IPS-18c (cell line): ENCODE measurements around the gene DGKZ.
"Not testable (repeated sequence)": the region's sequence is repeated elsewhere in the genome, so short reads cannot be mapped to it uniquely, and the experiment has no call there.

Experiments
- H3K4me3 ChIP-seq: 2 replicates; pipeline ENCODE4 v1.7.0; 2013; ENCODE audit warnings: low read depth, mild to moderate bottlenecking, low read length, moderate library complexity; ENCODE audit not compliant: insufficient read depth
- H3K9me3 ChIP-seq: one replicate; pipeline ENCODE4 v1.6.1; 2013; ENCODE audit warnings: mild to moderate bottlenecking, low read length, moderate library complexity; ENCODE audit not compliant: control insufficient read depth, insufficient read depth

Gene DGKZ

DNA sequence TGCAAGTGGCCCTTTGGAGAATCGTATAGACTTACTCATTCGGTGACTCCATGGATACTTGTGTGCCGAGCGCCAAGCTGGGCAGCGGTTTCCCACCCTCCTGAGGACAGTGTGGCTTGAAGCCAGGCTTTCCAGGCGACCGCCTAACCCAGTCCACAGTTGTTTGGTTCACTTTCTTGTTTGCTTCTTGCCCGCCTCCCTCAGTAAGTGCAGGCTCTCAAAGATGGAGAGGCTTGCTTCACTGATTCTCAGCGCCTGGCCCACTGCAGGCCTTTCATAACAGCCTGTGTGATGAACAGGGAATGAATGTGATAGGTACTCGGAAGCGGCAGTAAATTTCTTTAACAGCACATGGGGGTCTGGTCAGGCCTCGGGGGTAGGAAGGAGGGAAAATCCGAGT is 23.0 kb downstream of the DGKZ start:
- no peak overlapping the region for H3K4me3 ChIP-seq
- H3K9me3 ChIP-seq: peaks cover 2% of the 10 kb centered on the region

- H3K4me3 ChIP-seq, H3K9me3 ChIP-seq: not testable (repeated sequence)
These were observed 24.0 kb downstream of the DGKZ start for GRCh38 chr11:46371262-46371661.

- no peak overlapping the region for H3K4me3 ChIP-seq
- peaks cover 2% of the 10 kb centered on the region for H3K9me3 ChIP-seq
These were observed 24.8 kb downstream of the DGKZ start for GRCh38 chr11:46372086-46372485.

DNA sequence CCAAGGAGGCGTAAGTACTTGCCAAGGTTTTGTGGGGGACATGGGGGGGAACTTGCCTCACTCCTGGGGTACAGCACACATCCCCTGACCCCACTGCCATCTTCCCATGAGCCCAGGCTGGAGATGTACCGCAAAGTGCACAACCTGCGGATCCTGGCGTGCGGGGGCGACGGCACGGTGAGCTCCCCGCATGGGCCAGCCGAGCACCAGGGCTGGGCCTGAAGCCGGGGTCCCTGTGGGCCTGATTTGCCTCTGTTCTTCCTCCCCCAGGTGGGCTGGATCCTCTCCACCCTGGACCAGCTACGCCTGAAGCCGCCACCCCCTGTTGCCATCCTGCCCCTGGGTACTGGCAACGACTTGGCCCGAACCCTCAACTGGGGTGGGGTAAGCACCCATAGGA is 25.2 kb downstream of the DGKZ start:
- H3K9me3 ChIP-seq, H3K4me3 ChIP-seq: not testable (repeated sequence)

DNA sequence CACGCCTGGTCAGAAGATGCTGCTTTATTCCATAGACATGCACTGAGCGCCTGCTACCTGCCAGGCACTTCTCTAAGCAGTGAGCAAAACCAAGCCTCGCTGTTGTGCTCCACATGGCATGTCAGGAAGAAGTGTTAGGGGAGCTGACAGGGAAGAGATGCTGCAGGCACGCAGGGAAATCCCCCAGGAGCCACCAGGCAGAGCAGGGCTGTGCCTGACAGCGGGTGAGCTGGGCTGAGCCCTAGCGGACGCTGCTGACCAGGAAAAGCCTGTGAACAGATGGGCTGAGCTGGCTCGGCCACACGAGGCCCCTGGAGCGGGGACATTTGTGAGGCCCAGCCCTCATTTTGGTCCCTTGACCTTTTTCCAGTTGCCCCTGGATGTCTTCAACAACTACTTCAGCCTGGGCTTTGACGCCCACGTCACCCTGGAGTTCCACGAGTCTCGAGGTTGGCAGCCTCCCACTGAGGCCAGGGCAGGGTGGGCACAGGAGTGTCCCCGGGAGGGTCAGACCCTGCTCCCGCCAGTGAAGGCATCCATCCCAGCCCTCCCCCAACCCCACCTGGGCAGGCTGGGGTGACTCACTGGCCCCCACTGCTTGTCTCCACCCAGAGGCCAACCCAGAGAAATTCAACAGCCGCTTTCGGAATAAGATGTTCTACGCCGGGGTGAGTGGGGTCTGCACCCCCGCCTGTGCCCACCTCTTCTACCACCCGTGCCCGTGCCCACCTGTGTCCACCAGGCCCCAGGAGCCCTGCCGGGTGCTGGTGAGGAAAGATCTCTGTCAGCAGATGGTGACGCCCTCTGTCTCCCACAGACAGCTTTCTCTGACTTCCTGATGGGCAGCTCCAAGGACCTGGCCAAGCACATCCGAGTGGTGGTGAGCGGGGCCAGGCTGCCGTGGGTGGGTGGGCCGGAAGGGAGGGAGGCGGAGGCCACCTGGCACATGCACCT is 26.8 kb downstream of the DGKZ start:
- H3K4me3 ChIP-seq: no peak overlapping the region
- H3K9me3 ChIP-seq: peaks cover 2% of the 10 kb centered on the region

- Histone ChIP-seq H3K4me3 (no peak overlapping the region), H3K9me3 (no peaks in the 10 kb centered on the region)
These were observed 27.6 kb downstream of the DGKZ start for GRCh38 chr11:46374815-46375214.

DNA sequence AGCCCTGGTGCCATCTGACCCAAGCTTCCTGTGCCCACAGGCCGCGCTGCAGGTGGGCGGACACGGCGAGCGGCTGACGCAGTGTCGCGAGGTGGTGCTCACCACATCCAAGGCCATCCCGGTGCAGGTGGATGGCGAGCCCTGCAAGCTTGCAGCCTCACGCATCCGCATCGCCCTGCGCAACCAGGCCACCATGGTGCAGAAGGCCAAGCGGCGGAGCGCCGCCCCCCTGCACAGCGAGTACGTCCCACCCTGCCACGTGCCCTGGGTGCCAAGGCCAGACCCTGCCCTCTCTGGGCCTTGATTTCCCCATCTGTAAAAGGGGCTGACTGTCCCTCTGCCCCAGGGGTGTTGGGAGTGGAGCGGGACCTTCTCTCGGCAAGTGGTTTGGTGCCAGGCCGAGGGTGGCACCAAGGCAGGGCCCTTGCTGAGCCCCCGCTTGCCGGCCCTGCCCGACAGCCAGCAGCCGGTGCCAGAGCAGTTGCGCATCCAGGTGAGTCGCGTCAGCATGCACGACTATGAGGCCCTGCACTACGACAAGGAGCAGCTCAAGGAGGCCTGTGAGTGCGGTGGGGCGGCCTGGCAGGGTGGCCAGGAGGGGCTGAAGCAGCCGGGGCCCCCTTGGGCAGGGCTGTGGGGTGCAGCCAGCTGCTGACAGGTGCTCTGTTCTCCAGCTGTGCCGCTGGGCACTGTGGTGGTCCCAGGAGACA is 28.3 kb downstream of the DGKZ start:
- Histone ChIP-seq H3K9me3 (no peaks in the 10 kb centered on the region), H3K4me3 (no peak overlapping the region)

GRCh38 chr11:46376258-46377050 is 29.2 kb downstream of the DGKZ start:
- Histone ChIP-seq H3K9me3 (no peaks in the 10 kb centered on the region), H3K4me3 (no peak overlapping the region)

- no peak overlapping the region for H3K4me3 ChIP-seq
These were observed 30.0 kb downstream of the DGKZ start for GRCh38 chr11:46377290-46377689.

DNA sequence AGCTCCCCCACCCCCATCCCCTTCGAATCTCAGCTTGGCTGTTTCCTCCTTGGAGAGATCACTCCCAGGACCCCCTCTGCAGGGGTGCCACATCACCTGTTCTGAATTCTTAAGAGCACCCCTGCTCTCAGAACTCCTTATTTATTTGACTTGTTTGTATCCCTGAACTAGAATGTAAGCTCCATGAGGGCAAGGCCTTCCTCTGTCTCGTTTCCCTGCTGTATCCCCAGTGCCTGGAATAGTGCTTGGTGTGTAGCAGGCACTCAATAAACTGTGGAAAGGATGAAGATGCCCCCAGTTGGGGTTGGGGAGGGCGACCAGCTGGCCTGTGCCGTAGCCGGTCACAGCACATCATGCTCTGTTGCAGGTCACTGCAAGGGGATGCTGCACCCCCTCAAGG is 30.6 kb downstream of the DGKZ start:
- H3K4me3 ChIP-seq: no peak overlapping the region
- H3K9me3 ChIP-seq: peaks cover 2% of the 10 kb centered on the region

More at GRCh38 chr11:46377290-46377689, 30.0 kb downstream of the DGKZ start:
- peaks cover 2% of the 10 kb centered on the region for H3K9me3 ChIP-seq

GRCh38 chr11:46378296-46378695 is 31.0 kb downstream of the DGKZ start:
- H3K9me3 ChIP-seq: peaks cover 2% of the 10 kb centered on the region
- H3K4me3 ChIP-seq: no peak overlapping the region

DNA sequence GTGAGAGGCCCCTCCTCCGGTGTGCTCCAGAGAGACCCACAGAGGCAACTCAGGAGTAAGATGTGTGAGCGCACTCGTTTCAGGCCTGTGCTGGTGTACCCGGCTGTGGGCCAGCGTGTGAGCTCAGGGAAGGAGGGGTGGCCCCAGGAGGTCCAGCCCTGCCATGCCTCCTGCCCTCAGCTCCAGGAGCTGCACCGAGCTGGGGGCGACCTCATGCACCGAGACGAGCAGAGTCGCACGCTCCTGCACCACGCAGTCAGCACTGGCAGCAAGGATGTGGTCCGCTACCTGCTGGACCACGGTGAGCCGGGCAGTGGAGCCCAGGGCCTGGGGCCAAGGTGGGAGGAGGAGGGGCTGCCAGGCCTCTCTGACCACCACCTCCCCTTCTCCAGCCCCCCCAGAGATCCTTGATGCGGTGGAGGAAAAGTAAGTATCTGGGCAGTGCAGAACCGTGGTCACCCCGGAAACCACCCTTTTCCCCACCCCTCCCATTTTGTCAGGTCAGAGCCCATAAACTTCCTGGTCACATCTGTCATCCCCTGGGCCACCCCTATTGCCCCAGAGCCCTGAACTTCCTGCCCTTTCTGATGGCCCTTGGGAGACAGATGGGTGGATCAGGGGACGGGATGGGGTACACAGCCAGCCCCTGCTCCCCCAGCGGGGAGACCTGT is 31.7 kb downstream of the DGKZ start:
- no peak overlapping the region for H3K4me3 ChIP-seq
- peaks cover 2% of the 10 kb centered on the region for H3K9me3 ChIP-seq

- H3K4me3 ChIP-seq: peak overlapping the region; percentile 34
These were observed 32.4 kb downstream of the DGKZ start for GRCh38 chr11:46379482-46380293.

DNA sequence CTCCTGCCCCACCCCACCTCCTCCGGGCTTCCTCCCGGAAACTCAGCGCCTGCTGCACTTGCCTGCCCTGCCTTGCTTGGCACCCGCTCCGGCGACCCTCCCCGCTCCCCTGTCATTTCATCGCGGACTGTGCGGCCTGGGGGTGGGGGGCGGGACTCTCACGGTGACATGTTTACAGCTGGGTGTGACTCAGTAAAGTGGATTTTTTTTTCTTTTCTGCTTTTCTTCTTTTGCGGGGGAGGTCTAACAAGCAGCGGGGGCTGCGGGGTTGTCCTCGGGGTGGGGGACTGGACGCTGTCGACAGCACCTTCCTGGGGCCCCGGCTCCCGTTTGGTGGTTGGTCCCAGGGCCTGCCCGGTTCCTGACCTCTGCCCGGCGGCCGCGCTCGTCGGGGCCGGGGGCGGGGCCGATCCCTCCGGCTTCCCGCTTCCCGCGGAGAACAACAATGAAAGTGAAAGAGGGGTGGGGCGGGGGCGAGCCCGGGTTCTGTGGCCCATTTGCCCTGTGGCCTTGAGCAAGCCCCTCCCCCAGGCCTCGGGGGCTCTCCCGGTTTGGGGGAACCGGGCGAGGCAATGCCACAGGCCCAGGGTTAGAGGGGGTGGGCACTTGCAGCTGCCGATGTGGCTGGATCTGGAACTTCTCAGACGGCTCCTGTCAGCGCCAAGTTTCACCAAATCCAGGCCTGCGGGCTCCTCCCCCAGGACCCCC is 33.2 kb downstream of the DGKZ start:
- Histone ChIP-seq H3K9me3 (peaks cover 2% of the 10 kb centered on the region), H3K4me3 (peak overlapping the region; percentile 84)

More at GRCh38 chr11:46379482-46380293, 32.4 kb downstream of the DGKZ start:
- H3K9me3 ChIP-seq: not testable (repeated sequence)

DNA sequence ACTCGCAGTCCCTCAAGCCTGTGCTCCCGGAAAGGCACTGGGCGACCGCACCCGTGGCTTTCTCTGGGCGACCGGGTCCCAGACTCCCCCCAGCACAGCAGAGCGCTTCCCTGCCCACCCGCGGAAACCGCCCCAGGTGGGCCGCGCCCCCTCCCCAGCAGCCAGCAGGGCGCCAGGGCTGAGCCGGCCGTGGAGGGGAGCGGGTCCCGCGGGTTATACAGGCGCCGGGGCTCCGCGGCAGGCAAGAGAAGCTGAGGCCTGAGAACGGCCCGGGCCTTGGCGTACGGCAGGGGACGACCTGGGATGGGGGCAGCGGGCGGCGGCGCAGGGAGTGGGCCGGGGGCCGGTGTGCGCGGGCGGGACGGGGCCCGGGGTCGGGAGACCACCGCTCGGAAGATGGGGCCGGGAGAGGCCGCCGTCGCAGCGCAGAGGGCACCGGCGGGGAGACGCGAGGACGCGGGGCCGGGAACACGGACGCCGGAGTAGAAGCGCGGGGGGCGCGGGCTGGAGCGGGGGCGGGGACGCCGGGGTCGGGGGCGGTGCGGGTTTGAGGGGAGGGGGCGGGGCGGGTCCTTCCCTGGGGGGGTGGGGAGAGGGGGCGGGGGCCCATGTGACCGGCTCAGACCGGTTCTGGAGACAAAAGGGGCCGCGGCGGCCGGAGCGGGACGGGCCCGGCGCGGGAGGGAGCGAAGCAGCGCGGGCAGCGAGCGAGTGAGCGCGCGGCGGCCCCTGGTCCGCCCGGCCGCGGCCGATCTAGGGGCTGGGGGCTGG is 34.0 kb downstream of the DGKZ start, which contains the start of gene MDK:
TSS of gene MDK (plus strand) at position 622 of the 771 bp plus-strand sequence. CDS start 389 bp downstream, outside the sequence.
- Histone ChIP-seq H3K4me3 (peak within 1 kb of the TSS; percentile 95), H3K9me3 (peaks cover 2% of the 10 kb centered on the region)
